GM13977 (cell line): Measurements from ENCODE around the gene GFPT2.

Source experiments
- DNase-seq: peaks from one replicate; pipeline ENCODE4 v3.0.0; 2012; ENCODE audit warnings: low spot score
- in situ Hi-C: fragments of 300-500 bp; cut with MboI; formaldehyde crosslinking; loops from one replicate; pipeline ENCODE4 v1.12.0; 2022; ENCODE audit warnings: low sequenced_read_pairs, low pct_unique_long_range_greater_than_20kb, mixed read lengths, inconsistent platforms; ENCODE audit not compliant: unreplicated experiment
- TF ChIP-seq, protein P1 (sequence below): IDR thresholded peaks from 2 replicates; pipeline ENCODE4 v1.5.1; 2012; ENCODE audit warnings: mild to moderate bottlenecking, control low read depth; ENCODE audit not compliant: insufficient read depth; ENCODE audit errors: extremely low read depth, missing control alignments

Gene GFPT2

GRCh38 chr5:180324601-180324950 is 28.6 kb downstream of the GFPT2 start:
- no peak for DNase-seq
- TF ChIP-seq, protein P1, sequence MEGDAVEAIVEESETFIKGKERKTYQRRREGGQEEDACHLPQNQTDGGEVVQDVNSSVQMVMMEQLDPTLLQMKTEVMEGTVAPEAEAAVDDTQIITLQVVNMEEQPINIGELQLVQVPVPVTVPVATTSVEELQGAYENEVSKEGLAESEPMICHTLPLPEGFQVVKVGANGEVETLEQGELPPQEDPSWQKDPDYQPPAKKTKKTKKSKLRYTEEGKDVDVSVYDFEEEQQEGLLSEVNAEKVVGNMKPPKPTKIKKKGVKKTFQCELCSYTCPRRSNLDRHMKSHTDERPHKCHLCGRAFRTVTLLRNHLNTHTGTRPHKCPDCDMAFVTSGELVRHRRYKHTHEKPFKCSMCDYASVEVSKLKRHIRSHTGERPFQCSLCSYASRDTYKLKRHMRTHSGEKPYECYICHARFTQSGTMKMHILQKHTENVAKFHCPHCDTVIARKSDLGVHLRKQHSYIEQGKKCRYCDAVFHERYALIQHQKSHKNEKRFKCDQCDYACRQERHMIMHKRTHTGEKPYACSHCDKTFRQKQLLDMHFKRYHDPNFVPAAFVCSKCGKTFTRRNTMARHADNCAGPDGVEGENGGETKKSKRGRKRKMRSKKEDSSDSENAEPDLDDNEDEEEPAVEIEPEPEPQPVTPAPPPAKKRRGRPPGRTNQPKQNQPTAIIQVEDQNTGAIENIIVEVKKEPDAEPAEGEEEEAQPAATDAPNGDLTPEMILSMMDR, result no peak
- in situ Hi-C loops, result no loop called here

GRCh38 chr5:180323941-180324600 is 29.1 kb downstream of the GFPT2 start:
- in situ Hi-C loops, result no loop called here
- no peak for DNase-seq
- TF ChIP-seq, protein P1, result no peak

DNA sequence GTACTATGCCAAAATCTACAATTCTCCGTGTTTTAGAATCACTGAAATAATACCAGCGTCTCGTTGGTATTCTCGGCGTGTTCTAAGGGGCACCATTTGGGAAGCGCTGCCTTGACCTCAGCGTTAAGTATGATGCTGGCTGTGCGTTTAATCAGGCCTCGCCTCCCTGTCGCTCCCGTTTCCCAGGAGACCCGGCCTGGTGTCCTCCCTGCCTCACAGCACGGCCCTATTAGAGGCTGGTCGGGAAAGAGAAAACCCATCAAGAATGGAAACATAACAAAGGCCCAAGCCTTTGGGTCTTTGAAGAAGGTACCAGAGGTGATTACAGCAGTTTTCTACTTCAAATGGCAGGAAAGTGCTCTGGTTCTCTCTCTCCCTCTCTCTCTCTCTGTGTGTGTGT is 30.0 kb downstream of the GFPT2 start:
- no peak for DNase-seq
- in situ Hi-C loops, result no loop called here
- TF ChIP-seq, protein P1, result no peak

DNA sequence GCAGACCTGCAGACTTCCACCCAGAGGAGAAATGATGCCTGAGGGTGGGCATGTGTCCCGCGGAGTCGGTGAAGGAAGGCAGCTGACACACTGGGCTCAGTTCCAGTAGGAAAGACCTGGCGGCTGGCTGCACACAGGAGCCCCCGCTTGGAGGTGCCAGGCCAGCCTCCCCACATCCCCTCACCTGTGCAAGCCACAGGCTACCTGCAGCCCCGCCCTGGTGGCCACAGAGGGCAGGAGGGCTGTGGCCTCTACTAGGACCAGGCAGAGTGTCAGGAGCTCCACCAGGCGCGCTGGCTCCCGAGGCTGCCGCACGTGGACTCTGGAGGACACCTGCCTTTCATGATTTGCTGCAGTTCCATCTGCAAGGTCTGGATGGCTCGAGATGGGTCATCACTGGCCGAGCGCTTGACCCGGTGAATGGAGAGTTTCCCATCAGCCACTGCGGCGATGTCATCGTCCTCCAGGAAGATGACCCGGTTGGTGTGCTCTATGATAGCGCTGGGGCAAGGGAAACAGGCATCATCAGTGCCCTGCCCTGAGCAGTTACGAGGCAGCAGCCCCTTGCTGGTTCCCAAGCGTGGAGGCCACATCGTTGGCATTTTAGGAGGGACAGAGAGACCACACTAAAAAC is 34.6 kb downstream of the GFPT2 start:
- in situ Hi-C loops, result no loop called here
- TF ChIP-seq, protein P1, result no peak
- no peak for DNase-seq

GRCh38 chr5:180316586-180316985 is 36.5 kb downstream of the GFPT2 start:
- in situ Hi-C loops, result no loop called here
- TF ChIP-seq, protein P1, result no peak
- DNase-seq, result no peak

DNA sequence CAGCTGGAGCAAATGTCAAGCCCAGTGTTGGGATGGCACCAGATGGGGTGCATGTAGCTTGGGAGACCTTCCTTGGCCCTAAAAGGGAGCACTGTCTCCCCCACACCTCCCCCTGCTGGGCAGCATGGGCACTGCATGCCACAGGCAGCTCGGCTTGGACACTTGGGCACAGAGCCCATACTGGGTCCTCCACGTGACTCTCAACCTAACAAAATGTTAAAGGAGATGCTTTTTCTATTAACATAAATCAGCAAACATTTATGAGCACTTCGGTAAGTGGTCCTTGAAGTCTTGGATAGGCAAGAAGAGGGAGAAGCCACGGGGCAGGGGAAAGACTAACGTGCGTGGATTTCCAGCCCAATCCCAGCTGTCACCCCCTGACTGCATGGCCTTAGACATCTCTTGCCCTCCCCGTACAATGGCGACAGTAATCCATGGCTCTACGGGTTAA is 37.3 kb downstream of the GFPT2 start:
- in situ Hi-C loops, result no loop called here
- DNase-seq, result peak; percentile 79
- TF ChIP-seq, protein P1, result peak; percentile 99
